Thoracic aorta (tissue), 2 donors: Measurements from ENCODE around the gene TNFSF10. TPM values are rescaled to one million over a fixed set of nuclear protein-coding genes. Genes with fewer than 3 reads are reported as not detected.

Experiments used
- ATAC-seq: fragments of 150-250 bp; one replicate; pipeline ENCODE4 v1.8.0; 2017; ENCODE audit warnings: low read depth; ENCODE audit not compliant: insufficient number of reproducible peaks, low FRiP score
- DNase-seq: peaks from one replicate; pipeline ENCODE4 v3.0.0-alpha.2; 2020; ENCODE audit warnings: low spot score
- H3K27ac ChIP-seq, 2 donors: fragments of 200-600 bp; sonication (generic); 1 replicate in 1 of 2; 2 replicates in 1 of 2; pipeline ENCODE4 v1.5.1; 2016; ENCODE audit warnings: mild to moderate bottlenecking in 2 of 2, moderate library complexity in 2 of 2
- H3K27me3 ChIP-seq: fragments of 200-600 bp; sonication (generic); replicated peaks from 2 replicates; pipeline ENCODE4 v1.6.0; 2016; ENCODE audit warnings: mild to moderate bottlenecking; ENCODE audit not compliant: insufficient read depth
- H3K36me3 ChIP-seq: fragments of 200-600 bp; sonication (generic); one replicate; pipeline ENCODE4 v1.5.1; 2016
- H3K4me1 ChIP-seq, 2 donors: fragments of 200-600 bp; sonication (generic); 1 replicate in 1 of 2; 2 replicates in 1 of 2; pipeline versions ENCODE4 v1.5.1 to v1.6.0; 2016; ENCODE audit warnings: low read depth in 2 of 2, mild to moderate bottlenecking in 1 of 2; ENCODE audit not compliant: control insufficient read depth in 1 of 2
- H3K4me3 ChIP-seq: fragments of 200-600 bp; sonication (generic); 2 replicates; pipeline ENCODE4 v1.5.1; 2016; ENCODE audit warnings: mild to moderate bottlenecking
- H3K9me3 ChIP-seq: fragments of 200-600 bp; sonication (generic); 2 replicates; pipeline ENCODE4 v1.5.1; 2016
- CTCF ChIP-seq: fragments of 200-600 bp; sonication (generic); IDR thresholded peaks from one replicate; pipeline ENCODE4 v1.5.1; 2019; ENCODE audit warnings: antibody characterized with exemption
- total RNA-seq, 2 donors: library from RNA; depleted of rRNA; stranded (reverse); fragments of >200 nt; gene quantifications; one replicate each; pipeline versions ENCODE4 v1.1.0 to v1.2.3, GENCODE V29; 2016

Gene TNFSF10
- total RNA-seq, 2 donors from 2014 or later: 13.8 to 16.0 TPM

- Histone ChIP-seq H3K4me1 (peaks cover 20 to 24% of the 10 kb centered on the region in 2 donors), H3K27ac (peak overlapping the region; percentile 47 to 80), H3K27me3 (no peaks in the 10 kb centered on the region), H3K4me3 (peak overlapping the region; percentile 65), H3K36me3 (no peaks in the 10 kb centered on the region), H3K9me3 (no peaks in the 10 kb centered on the region)
- TF ChIP-seq CTCF: no peak
- DNase-seq (no peak), ATAC-seq (peak; percentile 70)
Observed at GRCh38 chr3:172562871-172563865, 39.9 kb upstream of the TNFSF10 start.

- TF ChIP-seq CTCF: no peak
- Histone ChIP-seq H3K4me1 (peaks cover 29 to 31% of the 10 kb centered on the region in 2 donors), H3K27me3 (no peaks in the 10 kb centered on the region), H3K4me3 (peak overlapping the region; percentile 65), H3K36me3 (no peaks in the 10 kb centered on the region), H3K9me3 (no peaks in the 10 kb centered on the region), H3K27ac (peak overlapping the region; percentile 47 to 80)
- ATAC-seq (no peak), DNase-seq (no peak)
Observed at GRCh38 chr3:172561897-172562640, 38.8 kb upstream of the TNFSF10 start.

GRCh38 chr3:172560586-172560985 lies 37.4 kb upstream of the TNFSF10 start:
- Histone ChIP-seq H3K9me3 (no peaks in the 10 kb centered on the region), H3K4me1 (peaks cover 29 to 36% of the 10 kb centered on the region in 2 donors), H3K27ac (no peak overlapping the region), H3K4me3 (no peak overlapping the region), H3K27me3 (no peaks in the 10 kb centered on the region), H3K36me3 (no peaks in the 10 kb centered on the region)
- DNase-seq (no peak), ATAC-seq (no peak)
- TF ChIP-seq CTCF: no peak

GRCh38 chr3:172560026-172560425 lies 36.8 kb upstream of the TNFSF10 start:
- Histone ChIP-seq H3K36me3 (no peaks in the 10 kb centered on the region), H3K27ac (no peak overlapping the region), H3K27me3 (no peaks in the 10 kb centered on the region), H3K9me3 (no peaks in the 10 kb centered on the region), H3K4me1 (peaks cover 29 to 36% of the 10 kb centered on the region in 2 donors), H3K4me3 (no peak overlapping the region)
- ATAC-seq (no peak), DNase-seq (no peak)
- no peak for TF ChIP-seq CTCF

GRCh38 chr3:172559020-172559419 lies 35.8 kb upstream of the TNFSF10 start:
- Histone ChIP-seq H3K4me3 (no peak overlapping the region), H3K9me3 (no peaks in the 10 kb centered on the region), H3K36me3 (no peaks in the 10 kb centered on the region), H3K27ac (no peak overlapping the region), H3K4me1 (peaks cover 29 to 33% of the 10 kb centered on the region in 2 donors), H3K27me3 (no peaks in the 10 kb centered on the region)
- no peak for ATAC-seq
- no peak for DNase-seq
- no peak for TF ChIP-seq CTCF
